AG08395 (cell line): ENCODE measurements around the gene ANKRD53.
"Not testable (repeated sequence)": the region's sequence is repeated elsewhere in the genome, so short reads cannot be mapped to it uniquely, and the experiment has no call there.

Experiments
- DNase-seq: peaks from one replicate; pipeline ENCODE4 v3.0.0; 2012; ENCODE audit warnings: mixed read lengths, low spot score

ANKRD53 gene

GRCh38 chr2:71011786-71012185, 33.4 kb downstream of the ANKRD53 start:
- DNase-seq: not testable (repeated sequence)

GRCh38 chr2:71018625-71019024, 40.2 kb downstream of the ANKRD53 start:
- DNase-seq: no peak

- not testable (repeated sequence) for DNase-seq
Measured at GRCh38 chr2:71019989-71020388, 41.6 kb downstream of the ANKRD53 start.

GRCh38 chr2:71021394-71021793, 43.0 kb downstream of the ANKRD53 start:
- not testable (repeated sequence) for DNase-seq

GRCh38 chr2:71023553-71024243, 45.3 kb downstream of the ANKRD53 start:
- DNase-seq: not testable (repeated sequence)
